H1 (cell line): ENCODE data around the gene PRR12. TPM values are rescaled to one million over a fixed set of nuclear protein-coding genes. Genes with fewer than 3 reads are reported as not detected.

Source experiments
- BRCA1 ChIP-seq: IDR thresholded peaks from 2 replicates; pipeline ENCODE4 v1.6.1; 2012; ENCODE audit warnings: low read depth, low read length, improper control_type of control experiment
- CBX8 ChIP-seq: fragments of 300-800, 300-1000 bp; sonication (generic); IDR thresholded peaks from 2 replicates; pipeline ENCODE4 v1.7.1; 2016; ENCODE audit warnings: low read depth, low read length, borderline replicate concordance
- MAFK ChIP-seq: IDR thresholded peaks from 2 replicates; pipeline ENCODE4 v1.6.1; 2012; ENCODE audit warnings: low read depth, mild to moderate bottlenecking, improper control_type of control experiment, low read length
- RBBP5 ChIP-seq: IDR thresholded peaks from 2 replicates; pipeline ENCODE4 v1.7.1; 2012; ENCODE audit warnings: low read depth, mild to moderate bottlenecking, inconsistent platforms, low read length, moderate library complexity, borderline replicate concordance
- TAF1 ChIP-seq: IDR thresholded peaks from 2 replicates; pipeline ENCODE4 v1.6.1; 2011; ENCODE audit warnings: mild to moderate bottlenecking, low read depth, low read length
- TCF12 ChIP-seq: IDR thresholded peaks from 2 replicates; pipeline ENCODE4 v1.6.1; 2011; ENCODE audit warnings: low read depth, mild to moderate bottlenecking, low read length
- TEAD4 ChIP-seq: IDR thresholded peaks from 2 replicates; pipeline ENCODE4 v1.6.1; 2012; ENCODE audit warnings: low read depth, low read length, inconsistent platforms, mixed read lengths
- ZNF274 ChIP-seq: IDR thresholded peaks from 2 replicates; pipeline ENCODE4 v1.7.0; 2012; ENCODE audit warnings: low read length, borderline replicate concordance; ENCODE audit errors: extremely low read depth
- polyA plus RNA-seq, 7 experiments: library from polyadenylated mRNA; depleted of rRNA in 3 of 7; stranded (reverse) in 5 of 7; unstranded in 2 of 7; fragments of >200 nt in 5 of 7; fragments of 200-250 nt in 2 of 7; gene quantifications; 1 replicate in 5 of 7; 2 replicates in 1 of 7; 4 replicates in 1 of 7; pipeline versions ENCODE4 v1.2.1 to v1.2.3, GENCODE V29; 2011 to 2013; ENCODE audit warnings: missing spikeins in 2 of 7, mixed read lengths in 2 of 7
- total RNA-seq: library from RNA; stranded (reverse); fragmentation: NEBNext Ultra II Directional; extraction: Animal tissue kit (Norgen Biotek cat#: 25700); gene quantifications from 2 replicates; pipeline ENCODE4 v1.2.1, GENCODE V29; 2021

PRR12 gene
- total and polyA plus RNA-seq, 2 of the 8 experiments (the other 6 are each of a cell fraction or from before 2014, with no cell fraction given): 2.5 to 59.4 TPM

- TF ChIP-seq RBBP5: no peak
- no peak for TF ChIP-seq TEAD4
- TF ChIP-seq CBX8: no peak
- no peak for TF ChIP-seq ZNF274
- no peak for TF ChIP-seq TAF1
- no peak for TF ChIP-seq MAFK
- no peak for TF ChIP-seq BRCA1
- TF ChIP-seq TCF12: no peak
- TF ChIP-seq, all 59 proteins: peak for 0
Observed at GRCh38 chr19:49616532-49616931, 25.6 kb downstream of the PRR12 start (continued).
